Activated CD4-positive, CD25-positive, alpha-beta regulatory T cell (primary cell): ENCODE results near the gene PRKG2.

Source experiments
- DNase-seq, 4 experiments: peaks; one replicate each; lab custom pipeline; 2025; lab: John Stamatoyannopoulos, UW

Gene PRKG2

DNA sequence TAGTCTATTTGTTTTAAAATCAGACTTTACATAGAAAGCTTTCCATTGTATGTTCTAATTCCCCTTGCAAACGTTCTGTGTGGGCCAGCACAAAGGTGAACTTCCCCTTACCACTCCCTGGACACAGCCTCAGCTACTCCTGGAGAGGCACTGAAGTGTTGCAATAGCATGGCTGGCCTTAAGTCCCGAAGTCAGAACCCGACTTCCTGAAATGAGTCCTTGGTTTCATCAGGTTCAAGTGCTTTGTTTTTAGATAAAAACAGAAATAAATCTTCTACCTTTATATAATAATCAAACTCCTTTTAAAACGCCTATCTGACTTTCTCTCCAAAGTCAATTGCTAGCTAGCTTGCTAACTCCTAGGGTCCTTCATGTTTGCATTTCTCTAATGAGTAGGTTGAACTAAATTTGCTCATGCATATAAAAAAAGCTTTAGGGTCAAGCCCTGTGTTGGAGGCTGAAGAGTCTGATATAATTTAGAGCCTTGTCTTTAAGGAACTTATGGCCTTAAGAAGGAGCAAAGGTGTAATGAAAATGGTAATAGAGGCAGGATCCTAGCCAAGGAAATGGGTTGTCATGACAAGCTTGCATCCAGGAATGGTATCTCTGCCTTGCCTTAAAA, 175.6 kb downstream of the PRKG2 start:
- no peak for DNase-seq

DNA sequence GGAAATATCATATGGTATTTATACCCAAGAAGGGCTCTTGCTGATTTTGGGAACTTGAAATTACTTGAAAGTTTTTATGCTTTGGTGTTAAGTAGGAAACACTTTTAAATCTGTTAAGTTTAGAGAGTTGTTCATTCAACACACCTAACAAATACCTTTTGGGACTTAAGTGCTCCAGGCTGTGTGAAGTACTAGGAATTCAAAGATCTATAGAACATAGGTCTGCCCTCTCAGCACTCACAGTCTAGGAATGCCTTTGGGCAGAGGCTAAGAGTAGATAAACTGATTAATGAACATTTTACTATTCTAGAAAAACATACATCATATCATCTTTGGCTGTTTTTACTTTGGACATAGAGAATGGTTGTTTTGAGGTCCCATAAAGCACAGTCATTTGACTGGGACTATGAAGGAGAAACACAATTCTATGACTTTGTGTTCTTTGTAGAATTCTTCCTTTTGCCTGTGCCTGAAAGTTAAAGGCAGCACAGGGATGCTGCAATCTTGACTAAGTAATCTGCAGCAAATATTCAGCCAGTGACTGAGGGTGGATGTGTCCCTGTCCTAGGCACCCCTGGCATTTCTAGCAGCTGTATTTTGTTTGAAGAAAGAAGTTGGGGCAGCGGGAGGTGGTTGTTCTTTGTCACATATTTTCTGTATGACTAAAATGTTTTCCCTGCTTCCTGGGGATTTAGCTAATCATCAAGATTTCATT, 176.2 kb downstream of the PRKG2 start:
- no peak for DNase-seq
